HG03378 (cell line): ENCODE data around the gene SPTBN1.

Experiments used
- ATAC-seq: cut with Tn5 transposase; IDR thresholded peaks from one replicate; pipeline ENCODE4 v1.9.1; 2021; ENCODE audit warnings: mild to moderate bottlenecking, moderate library complexity; ENCODE audit not compliant: unreplicated experiment

Gene SPTBN1

GRCh38 chr2:54667266-54667639, 211.1 kb downstream of the SPTBN1 start:
- ATAC-seq, result no peak

GRCh38 chr2:54667726-54668650, 211.9 kb downstream of the SPTBN1 start:
- ATAC-seq, result no peak

DNA sequence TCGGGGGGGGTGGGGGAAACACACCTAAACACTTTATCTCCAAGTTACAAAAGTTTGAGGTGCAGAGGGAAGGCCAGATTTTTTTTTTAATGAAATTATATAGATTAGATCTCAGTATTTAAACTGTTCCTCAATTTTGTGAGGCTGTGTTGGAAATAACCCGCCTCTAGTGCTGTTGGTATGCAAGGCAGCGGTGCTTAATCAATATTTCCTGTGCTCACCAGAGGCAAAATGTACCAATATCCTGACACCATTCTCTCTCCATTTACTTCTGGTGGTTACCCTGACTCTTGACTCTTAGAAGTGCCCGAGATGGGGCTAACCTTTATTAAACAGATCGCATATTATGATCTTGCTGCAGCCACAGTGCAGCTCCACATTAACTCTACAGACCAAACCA, 212.6 kb downstream of the SPTBN1 start:
- no peak for ATAC-seq

DNA sequence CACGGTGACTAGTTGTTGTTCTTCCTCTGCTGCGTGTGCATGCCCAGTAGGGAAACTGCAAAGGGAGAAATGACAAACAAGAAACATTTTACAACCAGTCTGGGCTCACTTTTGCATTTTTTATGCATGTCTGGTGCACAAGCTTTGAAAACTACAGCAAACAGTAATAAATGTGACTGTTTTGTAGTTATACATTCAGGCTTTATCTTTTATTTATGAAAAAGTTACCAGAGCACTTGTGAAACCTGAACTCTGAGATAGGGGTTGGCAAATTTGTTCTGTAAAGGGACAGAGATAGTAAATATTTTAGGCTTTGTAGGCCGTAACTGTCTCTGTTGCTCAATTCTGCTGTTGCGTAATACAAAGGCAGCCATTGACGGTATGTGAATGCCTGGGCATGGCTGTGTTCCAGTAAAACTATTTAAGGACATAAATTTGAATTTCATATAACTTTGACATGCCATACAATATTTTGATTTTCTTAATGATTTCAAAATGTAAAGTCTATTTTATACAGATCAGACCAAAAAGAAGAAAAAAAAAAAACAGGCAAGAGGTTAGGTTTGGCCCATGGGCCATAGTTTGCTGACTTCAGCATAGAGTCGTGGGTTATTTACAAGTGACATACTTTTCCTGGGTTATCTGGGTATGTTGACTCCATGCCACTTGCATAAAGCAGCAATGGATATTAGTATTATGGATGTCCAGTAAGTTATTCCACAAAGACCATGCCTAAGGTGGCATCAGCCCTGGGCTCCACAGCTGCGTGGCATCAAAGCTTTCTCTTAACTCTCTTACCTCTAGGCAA, 213.8 kb downstream of the SPTBN1 start:
- ATAC-seq, result no peak

- no peak for ATAC-seq
These were observed 214.4 kb downstream of the SPTBN1 start for GRCh38 chr2:54670485-54671009.

GRCh38 chr2:54671010-54671409, 214.9 kb downstream of the SPTBN1 start:
- ATAC-seq, result no peak

DNA sequence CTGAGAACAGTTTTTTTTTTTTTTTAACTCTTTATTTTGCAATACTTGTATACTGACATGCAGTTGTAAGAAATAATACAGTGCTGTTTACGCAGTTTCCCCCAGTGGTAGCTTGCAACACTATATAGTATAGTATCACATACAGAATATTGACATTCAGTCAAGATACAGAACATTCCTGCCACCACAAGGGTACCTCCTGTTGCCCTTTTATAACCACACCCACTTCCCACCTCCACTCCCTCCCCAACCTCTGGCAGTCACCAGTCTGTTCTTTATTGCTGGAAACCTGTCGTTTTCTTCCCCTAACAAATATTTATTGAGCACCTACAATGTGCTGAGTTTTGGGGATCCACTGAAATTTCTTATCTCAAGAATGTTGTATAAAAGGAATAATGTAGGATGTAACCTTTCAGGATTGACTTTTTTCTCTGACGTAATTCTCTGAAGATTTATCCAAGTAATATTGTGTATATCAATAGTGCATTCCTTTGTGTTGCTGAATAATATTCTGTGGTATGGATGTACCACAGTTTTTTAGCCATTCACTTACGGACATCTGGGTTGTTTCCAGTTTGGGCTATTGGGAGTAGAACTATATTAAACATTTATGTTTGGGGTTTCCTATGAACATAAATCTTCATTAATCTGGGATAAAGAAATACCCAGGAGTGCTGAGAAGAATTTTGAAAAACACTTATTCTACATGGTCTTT, 215.9 kb downstream of the SPTBN1 start:
- ATAC-seq, result no peak

- ATAC-seq, result peak; percentile 48
These were observed 216.7 kb downstream of the SPTBN1 start for GRCh38 chr2:54672590-54673456.

- peak; percentile 33 for ATAC-seq
These were observed 217.4 kb downstream of the SPTBN1 start for GRCh38 chr2:54673501-54673998.

DNA sequence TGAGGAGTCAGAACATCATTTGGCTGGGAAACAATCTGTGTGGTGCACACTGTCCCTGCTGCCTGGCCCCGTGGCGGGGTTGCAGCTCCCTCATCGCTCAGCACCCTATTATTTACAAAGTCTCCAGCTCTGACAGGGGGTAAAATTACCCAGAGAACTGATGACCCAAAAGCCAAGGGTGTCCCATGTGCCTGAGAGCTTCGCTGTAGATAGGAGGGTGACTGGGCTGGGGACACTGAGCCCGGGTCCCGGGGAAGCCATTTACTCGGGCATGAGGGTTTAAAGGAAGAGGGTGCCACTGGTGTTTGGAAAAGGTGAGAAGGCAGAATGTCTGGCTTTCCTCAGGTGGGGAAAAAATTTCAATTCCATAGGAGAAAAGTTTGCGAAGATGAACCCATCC, 219.2 kb downstream of the SPTBN1 start:
- no peak for ATAC-seq

- ATAC-seq, result no peak
These were observed 219.6 kb downstream of the SPTBN1 start for GRCh38 chr2:54675738-54676137.

DNA sequence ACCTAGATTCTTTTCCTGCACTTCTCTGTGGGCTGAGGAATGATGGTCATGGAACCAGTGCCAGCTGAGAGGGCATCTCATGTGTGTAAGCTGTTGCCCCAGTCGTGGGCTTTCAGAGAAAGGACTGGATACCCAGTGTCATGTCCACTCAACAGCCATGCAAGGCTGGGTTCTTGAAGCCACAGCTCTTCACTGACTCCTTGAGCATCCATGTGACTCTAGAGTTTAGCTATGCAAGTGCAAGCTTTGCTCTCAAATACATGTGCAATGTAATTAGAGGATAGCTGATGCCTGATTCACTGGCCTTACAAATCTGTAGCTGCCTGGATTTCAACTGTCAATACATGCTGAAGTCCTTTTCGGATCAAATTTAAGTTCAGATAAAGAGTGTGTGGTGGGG, 220.5 kb downstream of the SPTBN1 start:
- no peak for ATAC-seq

GRCh38 chr2:54677476-54678265, 221.5 kb downstream of the SPTBN1 start:
- ATAC-seq, result no peak

DNA sequence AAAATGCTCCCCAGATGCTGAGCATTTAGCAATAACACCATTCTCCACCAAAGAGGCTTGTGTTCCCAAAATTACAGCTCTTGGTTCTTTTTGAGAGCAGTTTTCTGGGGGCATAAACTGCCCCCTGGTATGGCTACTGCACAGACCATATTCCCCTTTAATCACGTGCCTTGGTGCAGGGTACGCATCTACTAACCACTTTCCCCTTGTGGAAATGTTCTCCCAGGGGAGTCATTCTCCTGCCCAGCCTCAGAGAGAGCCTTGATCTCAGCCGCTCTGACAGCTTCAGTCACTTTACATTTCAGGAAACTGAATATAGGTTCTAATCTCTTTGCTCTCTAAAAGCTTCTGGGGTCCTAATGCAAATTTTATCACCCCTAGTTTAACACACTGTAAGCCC, 222.6 kb downstream of the SPTBN1 start:
- ATAC-seq, result no peak

DNA sequence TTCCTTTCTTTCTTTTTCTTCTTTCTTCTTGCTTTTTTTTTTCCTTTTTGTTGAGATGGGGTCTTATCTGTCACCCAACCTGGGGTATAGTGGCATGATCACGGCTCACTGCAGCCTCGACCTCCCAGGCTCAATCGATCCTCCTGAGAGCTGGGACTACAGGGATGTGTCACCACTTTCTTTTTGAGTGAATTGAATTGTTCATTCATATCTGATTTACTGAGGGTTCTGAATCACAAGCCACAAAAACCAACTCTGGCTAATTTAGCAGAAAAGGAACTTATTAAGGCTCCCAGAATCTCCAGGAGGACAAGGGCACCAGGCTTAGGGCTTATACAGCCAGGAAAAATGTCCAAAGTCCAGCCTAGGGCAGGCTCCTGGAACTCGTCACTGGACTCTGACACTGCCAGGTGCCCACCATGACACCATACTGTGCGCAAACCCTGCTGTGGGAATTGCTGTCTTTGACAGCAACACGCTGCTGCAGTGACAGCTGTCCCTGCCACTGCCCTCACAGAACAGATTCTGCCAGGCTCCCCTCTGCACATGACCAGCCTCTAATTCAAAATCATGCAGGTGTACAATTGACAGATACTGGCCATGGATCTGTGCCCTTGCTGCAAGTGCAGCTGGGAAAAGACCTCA, 224.4 kb downstream of the SPTBN1 start:
- peak; percentile 85 for ATAC-seq

GRCh38 chr2:54681416-54681815, 225.3 kb downstream of the SPTBN1 start:
- no peak for ATAC-seq

DNA sequence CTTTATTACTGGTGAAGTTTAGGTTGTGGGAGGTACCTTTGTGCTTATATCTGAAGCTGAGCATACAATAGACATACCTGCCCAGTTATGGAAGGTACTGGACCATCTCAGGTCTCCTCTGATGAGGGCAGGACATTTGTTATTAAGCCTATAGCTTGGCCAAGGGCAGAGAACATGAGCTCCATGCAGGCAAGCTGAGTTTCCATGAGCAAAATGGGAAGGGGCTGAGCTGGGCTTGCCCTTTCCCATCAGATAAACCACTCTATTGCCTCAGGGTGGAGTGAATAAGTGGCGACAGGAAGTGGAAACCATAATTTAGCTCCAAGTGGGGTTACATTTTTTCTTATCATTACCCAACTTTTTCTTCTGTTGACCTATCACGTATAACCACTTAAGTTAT, 227.5 kb downstream of the SPTBN1 start:
- no peak for ATAC-seq

- no peak for ATAC-seq
These were observed 229.2 kb downstream of the SPTBN1 start for GRCh38 chr2:54685263-54685775.
